Prostate gland (tissue), 2 donors: ENCODE results near the gene OSTC.

ENCODE experiments used
- CTCF ChIP-seq, 4 experiments: fragments of 200-600 bp in 2 of 4; fragments of 450-650 bp in 2 of 4; sonication (generic) in 2 of 4; IDR thresholded peaks; 1 replicate in 3 of 4; 2 replicates in 1 of 4; pipeline ENCODE4 v1.5.1; 2016 to 2019; ENCODE audit warnings: antibody characterized with exemption in 4 of 4, mild to moderate bottlenecking in 2 of 4, moderate library complexity in 2 of 4
- POLR2A ChIP-seq: fragments of 450-650 bp; IDR thresholded peaks from one replicate; pipeline ENCODE4 v1.6.1; 2016; ENCODE audit warnings: antibody characterized with exemption, mild to moderate bottlenecking
- POLR2AphosphoS5 ChIP-seq: sonication (generic); formaldehyde crosslinking; IDR thresholded peaks from one replicate; pipeline ENCODE4 v1.6.1; 2017; ENCODE audit warnings: antibody characterized with exemption

- TF ChIP-seq CTCF (IDR thresholded peaks at IDR 0.05) (peak in 3 of 4 experiments; percentile 35 to 40 (median 38)), POLR2A (no peak), POLR2AphosphoS5 (no peak)
Observed at GRCh38 chr4:108683479-108683878, 33.1 kb downstream of the OSTC start.
